Stimulated activated naive CD4-positive, alpha-beta T cell treated with Interleukin-2 at 50 U/mL for 16 hours (primary cell): ENCODE measurements around the gene RNF115.

Source experiments
- DNase-seq: peaks from one replicate; lab custom pipeline; 2025; lab: John Stamatoyannopoulos, UW

Gene RNF115

GRCh38 chr1:145701306-145701862, 122.5 kb downstream of the RNF115 start:
- no peak for DNase-seq

DNA sequence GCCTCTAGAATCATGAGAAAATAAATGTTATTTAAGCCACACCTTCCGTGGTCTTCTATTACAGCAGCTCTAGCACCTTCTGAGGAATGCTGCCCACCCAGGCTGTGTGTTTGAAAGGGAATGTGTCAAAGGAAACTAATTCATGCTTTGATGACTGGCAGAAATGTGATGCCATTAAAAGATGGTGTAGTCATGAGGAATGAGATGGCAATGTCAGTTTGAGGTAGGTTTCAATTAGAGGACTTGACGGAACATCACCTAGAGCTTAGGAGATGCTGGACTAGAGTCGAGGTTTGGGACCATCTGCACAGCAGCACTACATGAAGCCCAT, 127.3 kb downstream of the RNF115 start:
- DNase-seq = no peak

- DNase-seq = no peak
Measured at GRCh38 chr1:145695821-145696629, 127.9 kb downstream of the RNF115 start.

DNA sequence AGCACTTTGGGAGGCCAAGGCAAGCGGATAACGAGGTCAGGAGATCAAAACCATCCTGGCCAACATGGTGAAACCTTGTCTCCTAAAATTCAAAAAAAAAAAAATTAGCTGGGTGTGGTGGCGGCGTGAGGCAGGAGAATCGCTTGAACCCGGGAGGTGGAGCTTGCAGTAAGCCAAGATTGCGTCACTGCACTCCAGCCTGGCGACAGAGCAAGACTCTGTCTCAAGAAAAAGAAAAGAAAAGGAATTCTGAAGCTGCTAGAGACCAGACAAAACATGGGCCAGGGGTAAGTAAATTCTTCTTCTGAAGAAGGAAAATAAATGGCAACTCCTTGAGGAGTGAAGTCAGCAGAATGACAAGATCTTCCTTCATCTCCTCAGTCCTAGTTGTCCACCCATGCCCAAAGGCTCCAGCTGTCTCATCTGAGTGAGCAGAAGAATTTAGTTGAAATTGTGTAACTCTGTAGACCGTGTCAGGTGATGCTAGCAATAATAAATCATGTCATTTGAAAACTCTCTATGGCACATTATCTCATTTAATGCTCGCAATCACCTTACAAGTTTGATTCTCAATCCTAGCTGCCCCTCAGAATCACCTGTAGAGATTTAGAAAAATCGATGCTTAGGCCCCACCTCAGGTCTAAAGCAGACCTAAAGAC, 131.0 kb downstream of the RNF115 start:
- no peak for DNase-seq

DNA sequence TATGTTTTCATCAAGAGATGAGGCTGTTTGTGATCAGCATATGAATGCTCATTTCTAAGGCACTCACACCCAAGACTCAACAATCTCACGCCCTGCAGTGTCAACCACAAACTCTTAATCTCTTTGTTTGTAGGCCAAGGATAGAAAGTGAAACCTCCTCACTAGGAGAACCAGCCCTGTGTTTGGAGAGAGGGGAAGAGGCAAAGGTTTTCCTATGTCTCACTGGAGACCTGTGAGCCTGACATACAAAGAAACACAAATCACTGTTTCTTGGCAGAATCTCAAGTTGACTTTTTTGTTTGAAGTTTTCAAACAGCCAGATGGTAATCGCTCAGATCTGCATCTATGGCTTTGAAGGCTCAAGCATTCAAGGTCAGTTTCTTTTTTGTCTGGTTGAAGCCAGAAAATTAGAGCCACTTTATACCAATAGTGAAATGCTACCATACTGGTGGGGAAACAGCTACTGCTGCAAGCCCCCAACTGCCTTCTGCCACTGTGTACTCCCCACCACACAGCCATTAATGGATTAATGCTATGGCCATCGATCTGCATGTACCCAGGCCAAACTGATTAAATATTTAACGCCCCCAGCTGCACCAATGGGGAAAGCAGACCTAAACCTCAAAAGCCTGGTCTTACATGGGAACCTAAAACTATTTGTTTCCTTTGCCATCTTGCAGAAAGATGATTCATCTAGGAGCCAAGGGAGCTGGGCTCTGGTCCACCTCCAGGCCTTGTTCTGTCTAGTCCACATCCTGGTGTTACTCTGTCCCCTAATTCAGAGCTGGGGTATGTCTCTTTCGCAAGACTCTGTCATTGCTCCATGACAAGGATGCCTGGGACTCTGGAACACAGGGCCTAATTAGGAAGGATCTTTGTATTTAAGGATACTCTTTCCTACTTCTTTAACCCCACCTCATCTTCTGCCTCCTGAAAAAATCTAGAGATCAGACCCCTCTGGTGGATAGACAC, 133.0 kb downstream of the RNF115 start:
- DNase-seq = peak; percentile 15

DNA sequence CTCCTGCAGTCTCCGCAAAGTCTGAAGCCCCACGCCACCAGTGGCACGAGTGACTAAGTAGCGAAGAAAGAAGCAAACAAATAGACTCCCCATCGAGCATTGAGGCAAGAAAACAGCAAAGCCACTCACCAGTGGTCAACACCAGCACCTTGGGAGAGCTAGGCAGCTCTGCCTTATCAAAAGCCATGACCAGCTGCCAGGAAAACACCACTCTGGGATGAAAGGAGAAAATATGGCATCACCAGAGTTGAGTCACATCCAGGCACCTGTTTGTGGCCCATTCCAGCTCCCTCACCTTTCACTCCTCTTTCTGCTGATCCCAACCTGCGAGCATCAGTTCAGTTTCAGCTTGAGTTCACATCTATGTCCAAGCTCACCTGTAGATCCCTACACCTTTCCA, 134.0 kb downstream of the RNF115 start:
- no peak for DNase-seq

- DNase-seq = no peak
Measured at GRCh38 chr1:145688924-145689323, 135.0 kb downstream of the RNF115 start.
